Liver (tissue), 9 donors: Measurements from ENCODE around the gene MYBPHL. TPM values are rescaled to one million over a fixed set of nuclear protein-coding genes. Genes with fewer than 3 reads are reported as not detected.
"Not testable (repeated sequence)": the region's sequence is repeated elsewhere in the genome, so short reads cannot be mapped to it uniquely, and the experiment has no call there.

Source experiments
- DNase-seq: peaks from one replicate; pipeline ENCODE4 v3.0.0-alpha.2; 2017; ENCODE audit warnings: low spot score
- H3K27ac ChIP-seq, 2 donors: one replicate each; pipeline ENCODE4 v1.7.0; 2013; ENCODE audit warnings: inconsistent platforms in 2 of 2, low read length in 2 of 2, control low read depth in 1 of 2, low read depth in 1 of 2, mild to moderate bottlenecking in 1 of 2
- H3K27me3 ChIP-seq, 4 donors: one replicate each; pipeline versions ENCODE4 v1.6.1 to v1.7.0; 2013; ENCODE audit warnings: low read length in 3 of 4, inconsistent platforms in 1 of 4, mild to moderate bottlenecking in 1 of 4, moderate library complexity in 1 of 4; ENCODE audit not compliant: control insufficient read depth in 4 of 4, insufficient read depth in 4 of 4
- H3K36me3 ChIP-seq, 4 donors: one replicate each; pipeline versions ENCODE4 v1.6.1 to v1.7.0; 2013; ENCODE audit warnings: low read length in 3 of 4, mild to moderate bottlenecking in 3 of 4, low read depth in 1 of 4, moderate library complexity in 1 of 4; ENCODE audit not compliant: control insufficient read depth in 4 of 4, insufficient read depth in 3 of 4
- H3K4me1 ChIP-seq, 4 donors: one replicate each; pipeline versions ENCODE4 v1.6.1 to v1.7.0; 2013; ENCODE audit warnings: low read length in 3 of 4, mild to moderate bottlenecking in 3 of 4, moderate library complexity in 1 of 4; ENCODE audit not compliant: control insufficient read depth in 4 of 4, insufficient read depth in 4 of 4
- H3K4me3 ChIP-seq, 3 donors: one replicate each; pipeline versions ENCODE4 v1.6.1 to v1.7.0; 2013; ENCODE audit warnings: low read length in 3 of 3, control low read depth in 1 of 3, low read depth in 1 of 3, mild to moderate bottlenecking in 1 of 3
- H3K9ac ChIP-seq, 2 donors: one replicate each; pipeline ENCODE4 v1.7.0; 2013; ENCODE audit warnings: low read length in 2 of 2, mild to moderate bottlenecking in 2 of 2, moderate library complexity in 2 of 2, control low read depth in 1 of 2, low read depth in 1 of 2
- H3K9me3 ChIP-seq, 4 donors: one replicate each; pipeline versions ENCODE4 v1.6.1 to v1.7.0; 2013; ENCODE audit warnings: low read length in 3 of 4; ENCODE audit not compliant: control insufficient read depth in 4 of 4
- ATF3 ChIP-seq: IDR thresholded peaks from 2 replicates; pipeline ENCODE4 v1.6.1; 2016; ENCODE audit warnings: antibody characterized with exemption
- EGR1 ChIP-seq, 2 donors: IDR thresholded peaks; 2 replicates each; pipeline ENCODE4 v1.6.1; 2016 to 2018; ENCODE audit warnings: antibody characterized with exemption in 2 of 2, low read depth in 2 of 2
- FOXA1 ChIP-seq: IDR thresholded peaks from 2 replicates; pipeline ENCODE4 v1.6.1; 2016; ENCODE audit warnings: antibody characterized with exemption
- FOXA2 ChIP-seq: IDR thresholded peaks from 2 replicates; pipeline ENCODE4 v1.6.1; 2016; ENCODE audit warnings: antibody characterized with exemption
- GABPA ChIP-seq, 2 donors: IDR thresholded peaks in 1 of 2; conservative IDR thresholded peaks in 1 of 2; 2 replicates each; pipeline ENCODE4 v1.6.1; 2016; ENCODE audit warnings: antibody characterized with exemption in 2 of 2, mild to moderate bottlenecking in 1 of 2, moderate library complexity in 1 of 2
- HNF4A ChIP-seq, 2 donors: conservative IDR thresholded peaks; 2 replicates each; pipeline ENCODE4 v1.6.1; 2016; ENCODE audit warnings: antibody characterized with exemption in 2 of 2, mild to moderate bottlenecking in 2 of 2
- HNF4G ChIP-seq: IDR thresholded peaks from 2 replicates; pipeline ENCODE4 v1.6.1; 2016; ENCODE audit warnings: antibody characterized with exemption
- JUND ChIP-seq, 2 donors: IDR thresholded peaks; 2 replicates each; pipeline ENCODE4 v1.6.1; 2016; ENCODE audit warnings: antibody characterized with exemption in 2 of 2
- MAX ChIP-seq: IDR thresholded peaks from 2 replicates; pipeline ENCODE4 v1.6.1; 2016; ENCODE audit warnings: antibody characterized with exemption
- NR2F2 ChIP-seq: IDR thresholded peaks from 2 replicates; pipeline ENCODE4 v1.6.1; 2016; ENCODE audit warnings: antibody characterized with exemption
- RAD21 ChIP-seq, 2 donors: IDR thresholded peaks; 2 replicates each; pipeline ENCODE4 v1.6.1; 2016; ENCODE audit warnings: antibody characterized with exemption in 2 of 2, mild to moderate bottlenecking in 2 of 2
- RXRA ChIP-seq, 2 donors: IDR thresholded peaks; 2 replicates each; pipeline ENCODE4 v1.6.1; 2017 to 2018; ENCODE audit warnings: antibody characterized with exemption in 2 of 2, mild to moderate bottlenecking in 1 of 2
- SP1 ChIP-seq: IDR thresholded peaks from 2 replicates; pipeline ENCODE4 v1.6.1; 2018; ENCODE audit warnings: antibody characterized with exemption, mild to moderate bottlenecking
- TAF1 ChIP-seq: conservative IDR thresholded peaks from 2 replicates; pipeline ENCODE4 v1.6.1; 2016; ENCODE audit warnings: antibody characterized with exemption, mild to moderate bottlenecking
- YY1 ChIP-seq: IDR thresholded peaks from 2 replicates; pipeline ENCODE4 v1.6.1; 2016; ENCODE audit warnings: antibody characterized with exemption, mild to moderate bottlenecking
- ZBTB33 ChIP-seq: IDR thresholded peaks from 2 replicates; pipeline ENCODE4 v1.6.1; 2016; ENCODE audit warnings: antibody characterized with exemption
- whole genome bisulfite sequencing: extraction: QIAGEN DNeasy Blood & Tissue Kit; methylation state at CpG from one replicate; pipeline ENCODE4 v1.1.7; 2013; 5-methylcytosine and 5-hydroxymethylcytosine counted together
- polyA plus RNA-seq, 2 donors: library from polyadenylated mRNA; stranded (reverse) in 1 of 2; unstranded in 1 of 2; fragments of 200-250 nt in 1 of 2; fragments of >200 nt in 1 of 2; fragmentation: Nextera tagmentation in 1 of 2; extraction: Ambion mirVana in 1 of 2; gene quantifications; one replicate each; pipeline versions ENCODE4 v1.2.1 to v1.2.3, GENCODE V29; 2013 to 2015
- total RNA-seq, 2 donors: library from RNA; depleted of rRNA; stranded (reverse); fragments of >200 nt; gene quantifications; one replicate each; pipeline ENCODE4 v1.2.3, GENCODE V29; 2014
- donor health status: healthy.
- donor health status: healthy.
- donor health status: healthy.
- donor health status: healthy.
- donor health status: healthy.

The MYBPHL gene
- total and polyA plus RNA-seq, 4 donors: not detected

- 82% methylated on average over 9 of the region's 9 CpGs for WGBS
- no peak for DNase-seq
- TF ChIP-seq SP1 (no peak), FOXA2 (no peak), GABPA (IDR thresholded peaks at IDR 0.05 in 1 of 2, conservative IDR thresholded peaks at IDR 0.05 in 1 of 2) (no peak)
Measured at GRCh38 chr1:109292364-109292763, 14.4 kb downstream of the MYBPHL start.

GRCh38 chr1:109290998-109291397 is 15.8 kb downstream of the MYBPHL start:
- Histone ChIP-seq H3K36me3 (no peaks in the 10 kb centered on the region), H3K27me3 (no peaks in the 10 kb centered on the region), H3K9ac (no peak overlapping the region), H3K9me3 (no peaks in the 10 kb centered on the region), H3K4me1 (no peaks in the 10 kb centered on the region), H3K4me3 (no peak overlapping the region), H3K27ac (no peak overlapping the region)
- DNase-seq: no peak
- TF ChIP-seq EGR1 (IDR thresholded peaks at IDR 0.05; ENCODE audit: low read depth in 2 of 2) (no peak), ZBTB33 (no peak), GABPA (IDR thresholded peaks at IDR 0.05 in 1 of 2, conservative IDR thresholded peaks at IDR 0.05 in 1 of 2) (no peak), HNF4A (conservative IDR thresholded peaks at IDR 0.05) (no peak), HNF4G (no peak), JUND (IDR thresholded peaks at IDR 0.05) (no peak), RXRA (IDR thresholded peaks at IDR 0.05) (no peak), FOXA1 (no peak), YY1 (no peak), NR2F2 (no peak), ATF3 (no peak), FOXA2 (no peak), TAF1 (no peak), SP1 (no peak)
- 77% methylated on average over 6 of the region's 6 CpGs for WGBS

More at GRCh38 chr1:109292364-109292763, 14.4 kb downstream of the MYBPHL start:
- H3K9me3 ChIP-seq: no peaks in the 10 kb centered on the region
- no peaks in the 10 kb centered on the region for H3K36me3 ChIP-seq
- no peaks in the 10 kb centered on the region for H3K27me3 ChIP-seq
- no peaks in the 10 kb centered on the region for H3K4me1 ChIP-seq
- no peak overlapping the region for H3K9ac ChIP-seq
- H3K4me3 ChIP-seq: no peak overlapping the region
- no peak overlapping the region for H3K27ac ChIP-seq

- Histone ChIP-seq H3K9ac (no peak overlapping the region), H3K9me3 (no peaks in the 10 kb centered on the region), H3K27ac (no peak overlapping the region), H3K4me1 (no peaks in the 10 kb centered on the region), H3K27me3 (no peaks in the 10 kb centered on the region), H3K36me3 (no peaks in the 10 kb centered on the region), H3K4me3 (no peak overlapping the region)
- no peak for TF ChIP-seq HNF4G
- no peak for TF ChIP-seq TAF1
- TF ChIP-seq RAD21 (IDR thresholded peaks at IDR 0.05): no peak
- TF ChIP-seq NR2F2: no peak
- no peak for TF ChIP-seq MAX
- TF ChIP-seq FOXA2: no peak
- no peak for TF ChIP-seq ATF3
- TF ChIP-seq FOXA1: no peak
- TF ChIP-seq ZBTB33: no peak
- TF ChIP-seq JUND (IDR thresholded peaks at IDR 0.05): no peak
- no peak for TF ChIP-seq HNF4A (conservative IDR thresholded peaks at IDR 0.05)
- TF ChIP-seq EGR1 (IDR thresholded peaks at IDR 0.05; ENCODE audit: low read depth in 2 of 2): no peak
- no peak for TF ChIP-seq YY1
- no peak for TF ChIP-seq RXRA (IDR thresholded peaks at IDR 0.05)
- no peak for DNase-seq
- WGBS: 96% methylated on average over 1 of the region's 1 CpG
Measured at GRCh38 chr1:109290137-109290536, 16.7 kb downstream of the MYBPHL start.

GRCh38 chr1:109286762-109287161 is 20.0 kb downstream of the MYBPHL start:
- 96% methylated on average over 5 of the region's 5 CpGs for WGBS
- H3K9me3 ChIP-seq, H3K9ac ChIP-seq, H3K36me3 ChIP-seq, H3K27me3 ChIP-seq, H3K4me3 ChIP-seq, DNase-seq, H3K27ac ChIP-seq: not testable (repeated sequence)
- H3K4me1 ChIP-seq: peaks cover 0 to 17% (median 8%) of the 10 kb centered on the region in 4 donors
